RPMI8226 (cell line): Measurements from ENCODE around the gene NKX1-2.

Source experiments
- DNase-seq: peaks from one replicate; pipeline ENCODE4 v3.0.0-alpha.2; 2015

The NKX1-2 gene

DNA sequence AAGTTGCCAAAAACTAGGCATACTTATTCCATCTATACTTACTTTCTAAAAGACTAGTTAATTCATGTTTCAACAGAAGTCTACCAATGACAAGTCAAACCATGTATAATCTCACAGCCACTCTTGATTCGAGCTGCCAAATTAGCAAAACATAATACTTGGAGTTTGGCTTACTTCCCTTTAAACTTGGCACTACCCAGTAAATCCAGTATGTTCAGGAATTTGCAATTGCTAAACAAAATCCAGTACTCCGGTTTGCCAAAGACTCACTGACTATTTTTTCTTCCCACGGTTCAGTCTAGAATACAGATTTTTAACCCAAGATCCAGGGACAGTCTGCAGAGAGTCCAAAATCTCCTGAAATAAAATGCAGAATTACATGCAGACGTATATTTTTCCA is 35.8 kb downstream of the NKX1-2 start:
- no peak for DNase-seq

DNA sequence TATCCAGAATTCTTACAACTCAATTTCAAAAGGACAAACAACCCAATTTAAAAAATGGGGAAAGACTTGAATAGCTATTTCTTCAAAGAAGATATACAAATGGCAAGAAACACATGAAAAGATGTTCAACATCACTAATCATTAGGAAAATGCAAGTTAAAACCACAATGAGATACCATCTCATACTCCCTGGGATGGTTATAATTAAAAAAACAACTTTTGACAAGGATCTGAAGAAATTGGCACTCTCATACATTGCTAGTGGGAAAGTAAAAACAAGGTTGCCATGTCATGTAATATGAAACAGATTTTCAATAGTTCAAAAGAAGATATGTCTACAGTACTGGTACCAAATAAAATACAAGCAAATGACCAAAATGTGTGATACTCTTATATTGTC is 40.1 kb downstream of the NKX1-2 start:
- DNase-seq: no peak

DNA sequence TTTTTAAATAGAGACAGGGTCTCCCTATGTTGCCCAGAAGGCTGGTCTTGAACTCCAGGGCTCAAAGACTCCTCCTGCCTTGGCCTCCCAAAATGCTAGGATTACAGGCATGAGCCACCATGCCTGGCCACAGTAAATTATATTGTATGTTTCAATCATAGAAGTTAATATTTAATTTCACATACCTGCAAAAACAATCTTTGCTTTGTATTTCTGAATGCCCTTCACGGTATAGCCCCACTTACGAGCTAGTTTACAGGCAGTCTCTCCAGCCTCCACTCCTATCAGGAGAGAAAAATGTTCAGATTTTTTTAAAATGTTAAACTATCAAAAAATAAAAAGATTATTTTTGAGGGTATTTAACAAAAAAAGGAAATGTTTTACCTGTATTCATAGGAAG is 41.5 kb downstream of the NKX1-2 start:
- no peak for DNase-seq

DNA sequence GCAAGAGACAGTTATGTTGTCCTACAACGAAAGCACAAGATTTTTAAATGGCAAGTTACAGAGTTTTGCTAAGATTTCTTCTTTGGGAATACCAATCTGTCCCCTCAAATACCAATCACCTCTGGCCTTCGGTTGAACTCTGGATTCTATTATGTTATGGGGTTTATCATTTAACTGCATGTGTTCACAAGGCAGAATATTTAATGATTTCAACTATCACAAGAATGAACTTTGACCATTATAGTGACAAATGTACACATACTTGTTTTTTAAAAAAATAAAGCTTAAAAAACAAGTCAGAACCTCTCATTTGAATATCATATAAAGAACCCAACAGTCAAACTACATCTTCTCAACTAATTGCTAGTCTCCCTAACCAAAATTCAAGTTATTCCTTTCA is 42.4 kb downstream of the NKX1-2 start:
- no peak for DNase-seq

DNA sequence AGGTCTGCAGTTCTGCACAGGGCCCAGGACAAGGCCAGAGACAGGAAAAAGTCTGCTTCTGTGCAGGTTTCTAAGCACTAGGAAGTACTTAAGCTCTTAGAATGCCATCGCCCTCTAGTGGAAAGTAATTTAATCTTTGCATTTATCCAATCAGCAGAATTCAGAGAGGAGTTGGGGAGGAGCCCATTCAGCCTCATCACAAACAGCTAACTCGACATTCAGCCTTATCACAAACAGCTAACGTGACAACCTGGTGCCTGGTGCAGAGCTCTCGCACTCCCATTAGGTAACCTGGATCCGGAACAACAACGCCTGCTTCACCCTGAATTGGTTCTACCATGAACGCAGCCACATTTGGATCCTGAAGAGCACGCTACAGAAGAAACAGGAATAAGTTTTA is 46.3 kb downstream of the NKX1-2 start:
- DNase-seq: peak; percentile 81

DNA sequence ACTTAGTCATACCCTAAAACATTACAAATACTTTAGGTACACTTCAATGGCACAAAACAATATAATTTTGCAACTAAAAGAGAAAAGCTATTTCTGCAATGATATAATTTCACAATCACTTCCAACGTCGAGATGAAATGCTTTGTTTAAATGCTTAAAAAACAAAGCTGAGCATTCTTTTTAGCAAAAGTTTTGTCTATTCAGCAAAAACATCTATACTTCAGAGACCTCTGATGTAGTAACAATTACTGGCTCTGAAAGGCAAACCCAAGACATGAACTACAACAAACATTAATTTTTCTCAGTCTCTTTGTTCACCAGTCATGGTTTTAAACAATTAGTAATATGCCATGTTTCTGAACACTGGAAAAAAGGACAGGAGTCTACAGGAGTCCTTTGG is 47.6 kb downstream of the NKX1-2 start:
- DNase-seq: no peak

DNA sequence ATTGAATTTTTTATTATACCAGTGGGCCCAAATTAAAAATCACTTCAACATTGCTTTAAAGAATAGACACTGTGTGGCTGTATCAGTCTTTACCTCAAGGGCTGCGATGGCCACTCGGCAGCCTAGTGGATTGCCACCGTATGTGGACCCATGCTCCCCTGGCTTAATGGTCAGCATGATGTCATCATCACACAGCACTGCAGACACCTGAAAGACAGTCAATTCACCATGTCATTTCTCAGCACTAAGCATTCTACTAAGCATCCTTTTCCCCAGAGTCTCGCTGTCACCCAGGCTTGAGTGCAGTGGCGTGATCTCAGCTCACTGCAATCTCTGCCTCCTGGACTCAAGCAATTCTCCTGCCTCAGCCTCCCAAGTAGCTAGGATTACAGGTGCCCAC is 48.2 kb downstream of the NKX1-2 start:
- no peak for DNase-seq
